HG03442 (cell line): Measurements from ENCODE around the gene VSIG1.

Experiments used
- ATAC-seq: cut with Tn5 transposase; IDR thresholded peaks from one replicate; pipeline ENCODE4 v1.9.1; 2021; ENCODE audit warnings: mild to moderate bottlenecking, moderate library complexity; ENCODE audit not compliant: unreplicated experiment

The VSIG1 gene

GRCh38 chrX:108064001-108064400, 19.1 kb downstream of the VSIG1 start:
- no peak for ATAC-seq

- peak; percentile 81 for ATAC-seq
Measured at GRCh38 chrX:108064613-108065012, 19.7 kb downstream of the VSIG1 start.

GRCh38 chrX:108068121-108068520, 23.3 kb downstream of the VSIG1 start:
- no peak for ATAC-seq

- no peak for ATAC-seq
Measured at GRCh38 chrX:108070891-108071290, 26.0 kb downstream of the VSIG1 start.

GRCh38 chrX:108071578-108071977, 26.7 kb downstream of the VSIG1 start:
- no peak for ATAC-seq

GRCh38 chrX:108072746-108073145, 27.9 kb downstream of the VSIG1 start:
- no peak for ATAC-seq

GRCh38 chrX:108081110-108081509, 36.2 kb downstream of the VSIG1 start:
- ATAC-seq = no peak

- no peak for ATAC-seq
Measured at GRCh38 chrX:108087792-108088191, 42.9 kb downstream of the VSIG1 start.

GRCh38 chrX:108088511-108088910, 43.6 kb downstream of the VSIG1 start:
- ATAC-seq = no peak

GRCh38 chrX:108090491-108091263, 45.8 kb downstream of the VSIG1 start:
- no peak for ATAC-seq

GRCh38 chrX:108091264-108091877, 46.5 kb downstream of the VSIG1 start, which contains the start of the genes ATG4A and PSMD10:
Gene ATG4A (plus strand): TSS chrX:108091778. CDS start chrX:108091827, 49 bp downstream.
Gene PSMD10 (minus strand): TSS chrX:108091542. CDS start chrX:108091520, 22 bp downstream.
- ATAC-seq = peak; percentile 96

- ATAC-seq = peak; percentile 35
Measured at GRCh38 chrX:108091878-108092291, 47.0 kb downstream of the VSIG1 start.

GRCh38 chrX:108097380-108097779, 52.5 kb downstream of the VSIG1 start:
- ATAC-seq = no peak

- ATAC-seq = no peak
Measured at GRCh38 chrX:108105473-108105872, 60.6 kb downstream of the VSIG1 start.

GRCh38 chrX:108114541-108114940, 69.7 kb downstream of the VSIG1 start:
- ATAC-seq = no peak

- ATAC-seq = no peak
Measured at GRCh38 chrX:108117988-108118387, 73.1 kb downstream of the VSIG1 start.

- ATAC-seq = no peak
Measured at GRCh38 chrX:108121291-108121690, 76.4 kb downstream of the VSIG1 start.

GRCh38 chrX:108122748-108123147, 77.9 kb downstream of the VSIG1 start:
- no peak for ATAC-seq

- ATAC-seq = no peak
Measured at GRCh38 chrX:108123591-108124366, 78.9 kb downstream of the VSIG1 start.

GRCh38 chrX:108126661-108127060, 81.8 kb downstream of the VSIG1 start:
- no peak for ATAC-seq

GRCh38 chrX:108127152-108127551, 82.3 kb downstream of the VSIG1 start:
- no peak for ATAC-seq
